Glomerular endothelial cell (primary cell): Measurements from ENCODE around the gene MAGEA2. TPM values are rescaled to one million over a fixed set of nuclear protein-coding genes. Genes with fewer than 3 reads are reported as not detected.
"Not testable (repeated sequence)": the region's sequence is repeated elsewhere in the genome, so short reads cannot be mapped to it uniquely, and the experiment has no call there.

Experiments
- DNase-seq: peaks from one replicate; pipeline ENCODE4 v3.0.0-alpha.2; 2011; ENCODE audit warnings: low read depth, low spot score; ENCODE audit errors: extremely low read depth
- total RNA-seq: library from RNA; depleted of rRNA; stranded (reverse); fragments of >200 nt; gene quantifications from 2 replicates; pipeline ENCODE4 v1.2.3, GENCODE V29; 2015

MAGEA2 gene, protein sequence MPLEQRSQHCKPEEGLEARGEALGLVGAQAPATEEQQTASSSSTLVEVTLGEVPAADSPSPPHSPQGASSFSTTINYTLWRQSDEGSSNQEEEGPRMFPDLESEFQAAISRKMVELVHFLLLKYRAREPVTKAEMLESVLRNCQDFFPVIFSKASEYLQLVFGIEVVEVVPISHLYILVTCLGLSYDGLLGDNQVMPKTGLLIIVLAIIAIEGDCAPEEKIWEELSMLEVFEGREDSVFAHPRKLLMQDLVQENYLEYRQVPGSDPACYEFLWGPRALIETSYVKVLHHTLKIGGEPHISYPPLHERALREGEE
- total RNA-seq, result not detected in 2 replicates

DNA sequence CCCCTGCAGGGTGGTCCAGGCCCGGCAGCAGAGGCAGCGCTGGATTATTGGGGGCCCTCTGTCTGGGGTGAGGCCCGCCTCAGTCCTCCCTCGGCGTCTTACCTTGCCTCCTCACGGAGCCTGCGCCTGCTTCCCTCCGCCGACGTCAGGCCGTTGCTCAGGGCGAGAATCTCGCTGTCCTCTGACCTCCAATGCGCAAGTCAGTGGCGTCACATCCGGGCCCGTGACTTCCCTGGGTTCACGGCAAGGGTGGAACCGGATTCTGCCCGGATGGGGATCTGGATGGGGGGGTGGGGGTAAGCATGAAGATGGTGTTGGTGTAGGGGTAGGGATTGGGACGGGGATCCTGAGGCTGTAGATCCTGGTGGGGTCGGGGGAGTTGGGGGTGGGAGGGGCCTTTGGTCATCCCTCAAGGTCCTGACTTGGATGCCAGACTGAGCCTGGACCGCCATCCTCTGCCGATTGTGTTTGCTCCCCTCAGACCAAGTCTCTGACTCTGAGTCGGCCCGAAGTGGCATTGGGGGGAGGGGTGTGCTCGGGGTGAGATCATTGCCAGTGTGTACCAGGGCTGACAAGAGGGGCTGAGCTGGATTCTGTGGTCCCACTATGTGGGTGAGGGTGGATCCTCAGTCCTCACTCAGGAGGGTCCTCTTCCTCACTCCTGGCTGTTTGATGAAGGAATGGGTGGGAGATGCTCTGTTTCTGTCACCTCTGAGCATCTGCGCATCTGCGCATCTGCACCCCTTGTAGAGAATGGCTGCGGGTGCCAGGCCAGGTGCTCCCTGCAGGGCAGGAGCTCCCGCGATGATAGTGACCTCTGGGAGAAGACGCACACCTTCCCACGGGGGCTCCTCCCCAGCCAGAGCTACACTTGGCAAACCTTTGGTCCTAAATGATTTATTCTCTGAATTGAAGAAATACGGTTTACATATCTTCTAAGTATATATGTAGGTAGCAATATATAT, at the start of gene MAGEA2:
TSS of gene MAGEA2 (minus strand) at position 157 of the 965 bp plus-strand sequence. CDS start 2,479 bp downstream, outside the sequence.
- DNase-seq, result not testable (repeated sequence)

DNA sequence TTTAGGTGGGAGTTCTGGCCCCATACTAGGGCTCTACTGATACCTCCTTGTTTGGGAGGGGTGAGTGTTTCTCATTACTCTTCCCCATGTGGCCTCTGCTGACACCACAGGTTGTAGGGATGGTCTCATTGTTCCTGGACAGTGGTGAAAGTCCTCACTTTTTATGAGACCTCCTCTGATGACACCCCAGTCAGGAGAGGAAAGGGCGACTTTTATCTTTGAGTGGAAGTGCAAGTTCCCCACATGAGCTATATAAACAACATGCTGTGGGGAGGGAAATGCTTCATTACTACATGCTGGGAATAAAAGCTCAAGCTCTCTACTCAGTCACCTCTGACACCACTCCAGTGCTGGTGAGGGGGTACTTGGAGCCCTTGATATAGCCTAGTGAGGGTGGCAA, 45.3 kb upstream of the MAGEA2 start:
- DNase-seq, result no peak

DNA sequence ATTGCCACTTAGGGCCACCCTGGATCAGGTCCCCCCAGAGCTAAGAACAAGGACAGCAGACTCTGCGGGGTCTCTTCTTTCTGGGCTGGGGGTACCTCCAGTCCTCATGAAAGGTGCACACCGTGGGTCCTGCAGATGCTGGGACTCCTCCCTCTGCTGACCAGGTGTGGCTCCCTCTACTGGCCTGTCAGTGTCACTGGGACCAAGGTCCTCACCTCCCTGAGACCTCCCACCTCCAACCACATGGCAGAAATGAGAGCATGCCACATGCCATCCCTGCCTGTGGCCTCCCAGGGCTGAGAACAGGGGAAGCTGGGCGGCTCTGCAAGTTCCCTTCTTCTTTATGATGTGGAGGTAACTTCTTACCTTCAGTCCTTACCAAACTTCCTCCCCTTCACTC, 33.4 kb upstream of the MAGEA2 start:
- DNase-seq, result not testable (repeated sequence)

DNA sequence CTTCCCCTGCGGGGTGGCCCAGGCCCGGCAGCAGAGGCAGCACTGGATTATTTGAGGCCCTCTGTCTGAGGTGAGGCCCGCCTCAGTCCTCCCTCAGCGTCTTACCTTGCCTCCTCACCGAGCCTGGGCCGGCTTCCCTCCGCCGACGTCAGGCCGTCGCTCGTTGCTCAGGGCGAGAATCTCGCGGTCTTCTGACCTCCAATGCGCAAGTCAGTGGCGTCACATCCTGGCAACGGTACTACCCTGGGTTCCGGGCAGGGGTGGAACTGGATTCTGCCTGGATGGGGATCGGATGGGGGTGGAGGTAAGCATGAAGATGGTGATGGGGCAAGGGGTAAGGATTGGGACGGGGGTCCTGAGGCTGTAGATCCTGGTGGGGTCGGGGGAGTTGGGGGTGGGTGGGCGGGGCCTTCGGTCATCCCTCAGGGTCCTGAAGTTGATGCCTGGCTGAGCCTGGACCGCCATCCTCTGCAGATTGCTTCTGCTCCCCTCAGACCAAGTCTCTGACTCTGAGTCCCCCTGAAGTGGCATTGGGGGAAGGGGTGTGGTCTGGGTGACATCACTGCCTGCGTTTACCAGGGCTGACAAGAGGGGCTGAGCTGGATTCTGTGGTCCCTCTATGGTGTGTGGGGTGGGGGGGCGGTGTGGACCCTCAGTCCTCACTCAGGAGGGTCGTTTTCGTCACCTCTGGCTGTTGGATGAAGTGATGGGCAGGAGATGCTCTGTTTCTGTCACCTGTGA, 16.1 kb upstream of the MAGEA2 start, which contains the start of gene MAGEA6:
TSS of gene MAGEA6 (minus strand) at position 141 of the 741 bp plus-strand sequence. CDS start 2,039 bp downstream, outside the sequence.
- not testable (repeated sequence) for DNase-seq

DNA sequence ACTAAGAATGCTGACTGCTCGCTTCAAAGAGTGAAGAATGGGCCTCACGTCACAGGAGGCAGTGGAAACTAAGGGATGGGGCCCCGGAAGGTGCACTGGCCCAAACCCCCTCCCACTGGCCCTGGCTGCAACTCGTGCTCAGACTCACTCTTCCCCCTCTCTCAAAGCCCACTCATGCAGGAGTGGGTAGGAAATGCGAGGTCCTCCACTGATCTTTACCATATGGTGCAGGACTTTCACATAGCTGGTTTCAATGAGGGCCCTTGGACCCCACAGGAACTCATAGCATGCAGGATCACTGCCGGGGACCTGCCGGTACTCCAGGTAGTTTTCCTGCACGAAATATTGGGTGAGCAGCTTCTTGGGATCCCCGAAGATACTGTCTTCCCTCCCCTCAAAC, 12.9 kb upstream of the MAGEA2 start:
- DNase-seq, result not testable (repeated sequence)

DNA sequence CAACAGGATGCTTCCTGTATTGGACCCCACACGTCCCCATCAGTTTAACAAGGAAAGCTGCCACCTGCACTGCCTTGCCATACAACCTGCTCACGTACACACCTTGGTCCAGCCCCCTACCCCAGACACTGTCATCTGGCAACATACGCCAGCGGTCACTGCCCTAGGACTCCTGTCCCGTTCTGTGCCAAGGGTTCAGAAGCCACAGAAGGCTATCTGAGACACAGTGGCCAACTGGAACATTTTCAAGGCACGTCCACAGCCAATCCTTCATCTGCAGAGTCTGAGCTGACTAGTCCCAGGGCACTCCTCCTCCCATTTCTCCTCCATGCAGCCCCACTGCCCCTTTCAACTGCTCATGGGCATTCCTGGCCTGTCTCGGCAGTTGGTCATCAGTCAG, 7.9 kb upstream of the MAGEA2 start:
- not testable (repeated sequence) for DNase-seq

DNA sequence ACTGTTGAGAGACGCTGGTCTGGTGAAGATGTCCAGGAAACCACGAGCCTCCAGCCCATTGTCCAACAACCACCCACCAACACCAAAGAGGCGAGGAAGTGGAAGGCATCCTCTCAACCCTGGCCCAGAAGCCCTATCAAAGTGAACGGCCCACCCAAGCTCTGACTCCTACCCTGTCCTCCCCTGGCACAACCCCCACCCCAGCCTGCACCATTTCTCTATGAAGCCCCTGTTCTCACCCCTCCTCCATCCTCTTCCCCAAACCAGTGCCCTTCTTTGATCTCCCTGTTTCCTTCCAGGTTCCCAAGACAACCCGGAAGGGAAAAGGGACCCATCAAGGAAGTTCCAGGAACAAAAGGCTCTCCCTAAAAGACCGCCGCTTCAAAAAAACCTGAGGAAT, 5.9 kb upstream of the MAGEA2 start:
- DNase-seq, result not testable (repeated sequence)

DNA sequence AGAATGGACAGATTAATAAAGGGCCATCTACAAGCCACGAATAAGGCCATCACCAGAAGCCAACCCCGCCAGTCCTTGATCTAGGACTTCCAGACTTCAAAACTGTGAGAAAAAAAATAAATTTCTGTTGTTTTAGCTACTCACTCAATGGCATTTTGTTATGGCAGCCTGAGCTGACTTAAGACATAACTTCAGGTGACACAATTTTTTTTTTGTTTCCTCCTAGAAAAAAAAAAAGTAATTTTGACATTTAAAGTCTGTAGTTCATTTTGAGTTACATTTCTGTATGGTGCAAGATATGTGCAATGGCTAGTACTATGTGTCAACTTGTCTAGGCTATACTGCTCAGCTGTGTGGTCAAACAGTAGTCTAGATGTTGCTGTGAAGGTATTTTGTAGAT, 5.3 kb upstream of the MAGEA2 start, which contains the start of gene CSAG3:
TSS of gene CSAG3 (plus strand) at position 301 of the 400 bp plus-strand sequence.
- not testable (repeated sequence) for DNase-seq

DNA sequence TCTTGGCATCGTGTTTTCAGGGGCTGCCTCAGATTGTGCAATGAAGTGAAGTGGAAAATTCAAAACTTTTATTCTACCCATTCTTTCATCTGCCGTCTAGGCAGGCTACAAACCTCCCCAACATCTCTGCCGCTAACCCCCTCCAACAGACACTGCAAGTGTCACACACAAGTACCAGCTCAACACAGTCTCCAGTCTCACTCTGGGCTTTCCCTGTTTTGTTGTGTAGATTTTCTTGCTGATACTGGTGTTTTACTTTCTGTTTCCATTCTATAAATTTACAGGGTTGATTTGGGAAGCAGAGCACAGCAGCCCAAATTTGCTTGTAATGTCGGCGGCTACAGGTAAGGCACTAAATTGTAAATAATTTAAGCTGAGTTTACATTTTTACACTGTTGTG, 1.2 kb upstream of the MAGEA2 start:
- not testable (repeated sequence) for DNase-seq

DNA sequence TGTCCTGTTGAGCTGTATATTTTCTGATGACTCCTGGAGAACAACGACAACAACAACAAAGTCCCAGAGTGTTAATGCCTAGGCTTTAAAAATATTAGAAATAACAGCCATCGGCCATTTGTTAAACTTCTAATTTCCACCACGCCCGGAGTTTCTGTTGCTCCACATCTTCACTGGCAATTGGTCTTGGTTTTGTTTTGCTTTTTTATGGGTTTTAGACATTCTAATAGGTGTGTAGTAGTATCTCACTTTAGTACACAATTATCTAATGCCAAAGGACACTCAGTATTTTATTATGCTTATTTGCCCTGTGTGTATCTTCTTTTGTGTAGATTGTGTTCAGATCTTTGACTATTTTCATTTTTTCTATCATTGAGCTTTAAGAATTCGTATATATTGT, 15.1 kb downstream of the MAGEA2 start:
- no peak for DNase-seq

DNA sequence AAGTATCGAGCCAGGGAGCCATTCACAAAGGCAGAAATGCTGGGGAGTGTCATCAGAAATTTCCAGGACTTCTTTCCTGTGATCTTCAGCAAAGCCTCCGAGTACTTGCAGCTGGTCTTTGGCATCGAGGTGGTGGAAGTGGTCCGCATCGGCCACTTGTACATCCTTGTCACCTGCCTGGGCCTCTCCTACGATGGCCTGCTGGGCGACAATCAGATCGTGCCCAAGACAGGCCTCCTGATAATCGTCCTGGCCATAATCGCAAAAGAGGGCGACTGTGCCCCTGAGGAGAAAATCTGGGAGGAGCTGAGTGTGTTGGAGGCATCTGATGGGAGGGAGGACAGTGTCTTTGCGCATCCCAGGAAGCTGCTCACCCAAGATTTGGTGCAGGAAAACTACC, 17.1 kb downstream of the MAGEA2 start:
- DNase-seq, result not testable (repeated sequence)

DNA sequence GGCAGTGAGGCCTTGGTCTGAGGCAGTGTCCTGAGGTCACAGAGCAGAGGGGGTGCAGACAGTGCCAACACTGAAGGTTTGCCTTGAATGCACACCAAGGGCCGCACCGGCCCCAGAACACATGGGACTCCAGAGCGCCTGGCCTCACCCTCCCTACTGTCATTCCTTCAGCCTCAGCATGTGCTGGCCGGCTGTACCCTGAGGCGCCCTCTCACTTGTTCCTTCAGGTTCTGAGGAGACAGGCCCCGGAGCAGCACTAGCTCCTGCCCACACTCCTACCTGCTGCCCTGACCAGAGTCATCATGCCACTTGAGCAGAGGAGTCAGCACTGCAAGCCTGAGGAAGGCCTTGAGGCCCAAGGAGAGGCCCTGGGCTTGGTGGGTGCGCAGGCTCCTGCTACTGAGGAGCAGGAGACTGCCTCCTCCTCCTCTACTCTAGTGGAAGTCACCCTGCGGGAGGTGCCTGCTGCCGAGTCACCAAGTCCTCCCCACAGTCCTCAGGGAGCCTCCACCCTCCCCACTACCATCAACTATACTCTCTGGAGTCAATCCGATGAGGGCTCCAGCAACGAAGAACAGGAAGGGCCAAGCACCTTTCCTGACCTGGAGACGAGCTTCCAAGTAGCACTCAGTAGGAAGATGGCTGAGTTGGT, 17.7 kb downstream of the MAGEA2 start:
- no peak for DNase-seq

DNA sequence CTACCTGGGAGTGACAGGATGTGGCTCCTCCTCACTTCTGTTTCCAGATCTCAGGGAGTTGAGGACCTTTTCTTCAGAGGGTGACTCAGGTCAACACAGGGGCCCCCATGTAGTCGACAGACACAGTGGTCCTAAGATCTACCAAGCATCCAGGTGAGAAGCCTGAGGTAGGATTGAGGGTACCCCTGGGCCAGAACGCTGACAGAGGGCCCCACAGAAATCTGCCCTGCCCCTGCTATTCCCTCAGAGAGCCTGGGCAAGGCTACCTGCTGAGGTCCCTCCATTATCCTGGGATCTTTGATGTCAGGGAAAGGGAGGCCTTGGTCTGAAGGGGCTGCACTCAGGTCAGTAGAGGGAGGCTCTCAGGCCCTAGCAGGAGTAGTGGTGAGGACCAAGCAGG, 18.5 kb downstream of the MAGEA2 start:
- DNase-seq, result no peak

DNA sequence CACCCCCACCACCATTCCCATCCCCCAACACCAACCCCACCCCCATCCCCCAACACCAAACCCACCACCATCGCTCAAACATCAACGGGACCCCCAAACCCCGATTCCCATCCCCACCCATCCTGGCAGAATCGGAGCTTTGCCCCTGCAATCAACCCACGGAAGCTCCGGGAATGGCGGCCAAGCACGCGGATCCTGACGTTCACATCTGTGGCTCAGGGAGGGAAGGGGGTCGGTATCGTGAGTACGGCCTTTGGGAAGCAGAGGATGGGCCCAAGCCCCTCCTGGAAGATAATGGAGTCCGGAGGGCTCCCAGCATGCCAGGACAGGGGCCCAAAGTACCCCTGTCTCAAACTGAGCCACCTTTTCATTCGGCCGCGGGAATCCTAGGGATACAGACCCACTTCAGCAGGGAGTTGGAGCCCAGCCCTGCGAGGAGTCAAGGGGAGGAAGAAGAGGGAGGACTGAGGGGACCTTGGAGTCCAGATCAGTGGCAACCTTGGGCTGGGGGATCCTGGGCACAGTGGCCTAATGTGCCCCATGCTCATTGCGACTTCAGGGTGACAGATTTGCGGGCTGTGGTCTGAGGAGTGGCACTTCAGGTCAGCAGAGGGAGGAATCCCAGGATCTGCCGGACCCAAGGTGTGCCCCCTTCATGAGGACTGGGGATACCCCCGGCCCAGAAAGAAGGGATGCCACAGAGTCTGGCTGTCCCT, 19.3 kb downstream of the MAGEA2 start:
- DNase-seq, result not testable (repeated sequence)

DNA sequence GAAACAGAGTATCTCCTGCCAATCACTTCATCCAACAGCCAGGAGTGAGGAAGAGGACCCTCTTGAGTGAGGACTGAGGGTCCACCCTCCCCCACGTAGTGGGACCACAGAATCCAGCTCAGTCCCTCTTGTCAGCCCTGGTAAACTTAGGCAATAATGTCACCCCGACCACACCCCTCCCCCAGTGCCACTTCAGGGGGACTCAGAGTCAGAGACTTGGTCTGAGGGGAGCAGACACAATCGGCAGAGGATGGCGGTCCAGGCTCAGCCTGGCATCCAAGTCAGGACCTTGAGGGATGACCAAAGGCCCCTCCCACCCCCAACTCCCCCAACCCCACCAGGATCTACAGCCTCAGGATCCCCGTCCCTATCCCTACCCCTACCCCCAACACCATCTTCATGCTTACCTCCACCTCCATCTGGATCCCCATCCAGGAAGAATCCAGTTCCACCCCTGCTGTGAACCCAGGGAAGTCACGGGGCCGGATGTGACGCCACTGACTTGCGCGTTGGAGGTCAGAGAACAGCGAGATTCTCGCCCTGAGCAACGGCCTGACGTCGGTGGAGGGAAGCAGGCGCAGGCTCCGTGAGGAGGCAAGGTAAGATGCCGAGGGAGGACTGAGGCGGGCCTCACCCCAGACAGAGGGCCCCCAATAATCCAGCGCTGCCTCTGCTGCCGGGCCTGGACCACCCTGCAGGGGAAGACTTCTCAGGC, 20.2 kb downstream of the MAGEA2 start, which contains the start of the genes CSAG1 and MAGEA12:
TSS of gene CSAG1 (minus strand) at position 461 of the 715 bp plus-strand sequence. CDS start 1,261 bp downstream, outside the sequence.
TSS of gene MAGEA12 (plus strand) at position 497 of the 715 bp plus-strand sequence. CDS start 2,405 bp downstream, outside the sequence.
- no peak for DNase-seq

DNA sequence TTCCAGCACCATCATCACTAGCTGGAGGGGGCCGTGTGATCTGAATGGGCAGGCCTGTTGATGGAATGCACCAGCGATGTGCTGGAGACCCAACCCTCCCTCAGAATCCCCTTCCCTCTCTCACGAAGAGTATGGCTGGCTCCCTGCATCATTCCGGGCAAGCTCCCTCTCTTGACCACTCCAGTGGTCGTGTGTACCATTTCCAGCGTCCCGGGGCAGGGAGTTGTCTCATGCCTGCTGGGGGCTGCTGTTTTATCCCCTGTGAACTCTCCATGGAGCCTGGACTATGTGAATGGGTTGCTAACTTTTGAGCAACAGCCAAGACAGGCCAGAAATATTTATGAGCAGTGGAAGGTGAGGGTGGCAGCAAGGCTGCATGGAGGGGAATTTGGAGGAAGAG, 28.2 kb downstream of the MAGEA2 start:
- DNase-seq, result no peak

DNA sequence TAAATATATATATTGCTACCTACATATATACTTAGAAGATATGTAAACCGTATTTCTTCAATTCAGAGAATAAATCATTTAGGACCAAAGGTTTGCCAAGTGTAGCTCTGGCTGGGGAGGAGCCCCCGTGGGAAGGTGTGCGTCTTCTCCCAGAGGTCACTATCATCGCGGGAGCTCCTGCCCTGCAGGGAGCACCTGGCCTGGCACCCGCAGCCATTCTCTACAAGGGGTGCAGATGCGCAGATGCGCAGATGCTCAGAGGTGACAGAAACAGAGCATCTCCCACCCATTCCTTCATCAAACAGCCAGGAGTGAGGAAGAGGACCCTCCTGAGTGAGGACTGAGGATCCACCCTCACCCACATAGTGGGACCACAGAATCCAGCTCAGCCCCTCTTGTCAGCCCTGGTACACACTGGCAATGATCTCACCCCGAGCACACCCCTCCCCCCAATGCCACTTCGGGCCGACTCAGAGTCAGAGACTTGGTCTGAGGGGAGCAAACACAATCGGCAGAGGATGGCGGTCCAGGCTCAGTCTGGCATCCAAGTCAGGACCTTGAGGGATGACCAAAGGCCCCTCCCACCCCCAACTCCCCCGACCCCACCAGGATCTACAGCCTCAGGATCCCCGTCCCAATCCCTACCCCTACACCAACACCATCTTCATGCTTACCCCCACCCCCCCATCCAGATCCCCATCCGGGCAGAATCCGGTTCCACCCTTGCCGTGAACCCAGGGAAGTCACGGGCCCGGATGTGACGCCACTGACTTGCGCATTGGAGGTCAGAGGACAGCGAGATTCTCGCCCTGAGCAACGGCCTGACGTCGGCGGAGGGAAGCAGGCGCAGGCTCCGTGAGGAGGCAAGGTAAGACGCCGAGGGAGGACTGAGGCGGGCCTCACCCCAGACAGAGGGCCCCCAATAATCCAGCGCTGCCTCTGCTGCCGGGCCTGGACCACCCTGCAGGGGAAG, 39.5 kb downstream of the MAGEA2 start, which contains the start of gene MAGEA2B:
TSS of gene MAGEA2B (plus strand) at position 814 of the 973 bp plus-strand sequence. CDS start 2,479 bp downstream, outside the sequence.
- not testable (repeated sequence) for DNase-seq
